Activated T-cell treated with anti-CD3 and anti-CD28 coated beads for 1 hour (primary cell): ENCODE data around the gene SDK2.

Source experiments
- DNase-seq: peaks from one replicate; pipeline ENCODE4 v3.0.0-alpha.2; 2020; ENCODE audit warnings: low read depth

The SDK2 gene

DNA sequence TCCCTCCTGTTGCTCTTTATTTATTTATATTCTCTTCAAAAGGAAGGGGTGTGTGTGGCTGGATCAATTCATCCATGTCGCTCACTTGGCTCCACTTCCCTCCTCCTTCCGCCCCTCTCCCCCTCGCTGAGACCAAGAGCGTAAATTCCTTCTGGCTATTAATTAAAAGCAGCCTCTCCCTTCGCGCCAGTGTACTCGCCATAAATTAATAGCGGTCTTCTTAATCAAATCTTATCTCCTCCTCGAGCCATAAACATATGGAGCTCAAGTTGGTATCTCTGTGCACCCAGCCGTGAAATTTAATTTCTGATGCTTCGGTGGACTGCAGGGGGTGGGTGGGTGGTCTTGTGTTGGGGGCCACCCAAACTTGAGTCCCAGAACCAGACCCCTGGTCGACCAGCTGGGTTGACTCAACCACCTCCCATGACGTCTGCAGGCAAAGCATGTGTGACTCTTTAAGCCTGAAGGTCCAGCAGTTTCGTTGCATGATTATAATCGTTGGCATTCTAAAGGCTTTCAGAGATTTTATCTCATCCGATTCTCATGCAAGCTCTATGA lies 57.9 kb downstream of the SDK2 start:
- no peak for DNase-seq

DNA sequence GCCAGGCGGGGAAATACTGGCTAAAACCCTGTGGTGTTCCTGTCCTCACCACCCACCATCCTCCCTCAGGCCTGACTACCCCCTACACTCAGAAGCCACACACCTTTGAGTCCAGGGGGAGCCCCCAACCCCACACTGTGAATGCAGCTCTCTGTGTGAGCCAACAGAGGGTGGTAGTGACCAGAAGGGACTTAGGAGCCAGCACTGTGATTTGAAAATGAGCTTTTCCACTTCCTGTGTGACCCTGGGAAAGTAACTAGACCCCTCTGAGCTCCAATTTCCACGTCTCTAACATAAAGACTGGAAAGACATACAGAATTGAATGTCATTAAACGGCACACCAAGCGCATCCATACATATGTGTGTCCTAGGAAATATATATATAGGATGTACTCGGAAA lies 58.7 kb downstream of the SDK2 start:
- no peak for DNase-seq

DNA sequence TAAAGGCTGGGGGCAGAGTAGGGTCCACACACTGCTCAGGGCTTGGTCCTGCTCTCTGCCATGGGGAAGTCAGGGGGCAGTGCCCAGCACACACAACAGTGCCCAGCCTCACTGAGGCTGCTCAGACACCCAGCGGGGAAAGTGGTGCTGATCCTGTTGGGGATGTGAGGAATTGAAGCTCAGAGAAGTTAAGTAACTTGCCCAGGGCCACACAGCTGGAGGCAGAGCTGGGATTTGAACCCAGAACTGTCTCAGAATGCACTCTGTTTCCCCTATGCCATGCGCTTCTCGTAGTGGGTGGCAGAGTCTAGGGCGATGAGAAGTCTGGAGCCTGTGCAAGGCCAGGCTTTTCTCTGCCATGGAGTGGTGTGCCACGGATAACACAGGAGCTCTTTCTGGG lies 59.3 kb downstream of the SDK2 start:
- no peak for DNase-seq

DNA sequence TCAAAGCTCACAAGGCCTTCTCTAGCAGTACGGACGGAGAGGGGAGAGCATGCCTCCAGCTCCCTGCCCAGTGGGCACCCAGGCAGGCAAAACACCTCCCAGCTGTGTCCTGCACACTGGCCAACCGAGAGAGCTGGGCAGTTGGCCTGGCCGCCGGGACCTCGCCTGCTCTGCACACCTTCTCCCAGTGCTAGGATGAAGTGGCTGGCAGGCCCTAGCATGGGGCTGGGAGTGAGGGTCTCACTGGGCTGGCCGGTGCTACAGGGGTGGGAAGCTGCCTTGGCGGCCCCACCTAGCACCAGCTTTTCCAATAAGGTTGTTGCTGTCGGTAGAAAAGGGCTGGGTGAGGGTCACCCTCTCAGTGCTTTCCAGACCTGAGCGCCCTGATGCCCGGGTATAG lies 60.2 kb downstream of the SDK2 start:
- DNase-seq, result no peak

DNA sequence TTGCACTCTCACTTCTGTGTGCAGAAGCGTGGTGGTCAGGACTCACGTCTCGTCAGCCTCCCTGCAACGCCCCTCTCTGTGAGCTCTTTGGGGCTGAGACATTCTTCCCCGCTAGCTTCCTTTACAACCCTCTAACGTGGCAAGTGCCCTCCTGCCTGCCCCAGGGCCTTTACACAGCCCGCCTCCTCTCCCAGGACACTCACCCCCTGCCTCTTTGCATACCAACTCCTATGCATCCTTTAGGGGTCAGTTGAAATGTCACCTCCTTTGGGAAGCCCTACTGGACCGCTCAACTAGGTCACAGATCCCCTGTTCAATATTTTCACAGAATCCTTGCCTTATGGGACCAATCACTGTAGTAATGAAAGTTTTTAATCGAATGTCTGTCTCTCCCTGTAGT lies 61.4 kb downstream of the SDK2 start:
- DNase-seq, result no peak

DNA sequence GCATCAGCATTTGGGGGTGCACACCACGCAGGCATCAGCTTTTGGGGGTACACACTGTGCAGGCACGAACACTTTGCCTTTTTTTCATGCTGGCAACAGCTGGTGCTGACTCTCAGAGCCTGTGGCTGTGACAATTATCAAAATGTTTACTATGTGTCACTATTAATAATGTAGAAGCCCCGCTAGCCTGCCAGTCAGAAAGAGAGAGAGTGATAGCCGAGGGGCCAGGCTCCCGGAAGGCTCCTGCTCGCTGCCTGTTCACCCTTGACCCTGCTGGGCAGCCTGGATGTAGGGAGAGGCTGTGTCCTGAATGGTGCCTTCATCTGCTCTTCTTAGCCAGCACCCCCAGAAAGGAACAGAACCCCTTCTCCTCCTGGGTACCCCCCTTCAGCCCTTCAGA lies 61.9 kb downstream of the SDK2 start:
- no peak for DNase-seq

DNA sequence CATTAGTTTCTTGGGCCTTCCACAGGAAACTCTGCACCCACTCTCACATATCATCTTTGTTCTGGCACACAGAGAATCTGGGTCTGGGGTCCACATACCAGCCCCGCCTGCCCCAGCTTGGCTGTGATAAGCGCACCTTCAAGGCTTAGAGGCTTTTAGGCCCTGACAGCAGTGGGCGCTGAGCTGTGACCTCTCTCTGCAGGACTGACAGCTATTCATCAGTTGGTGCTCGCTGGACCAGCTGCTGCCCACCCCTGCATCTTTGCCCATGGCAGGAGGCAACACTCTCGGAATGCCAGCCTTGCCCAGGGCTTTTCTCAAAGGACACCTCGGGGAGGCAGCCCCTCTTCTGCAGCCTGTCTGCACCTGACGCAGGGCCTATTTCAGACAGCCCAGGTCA lies 62.9 kb downstream of the SDK2 start:
- DNase-seq, result no peak

DNA sequence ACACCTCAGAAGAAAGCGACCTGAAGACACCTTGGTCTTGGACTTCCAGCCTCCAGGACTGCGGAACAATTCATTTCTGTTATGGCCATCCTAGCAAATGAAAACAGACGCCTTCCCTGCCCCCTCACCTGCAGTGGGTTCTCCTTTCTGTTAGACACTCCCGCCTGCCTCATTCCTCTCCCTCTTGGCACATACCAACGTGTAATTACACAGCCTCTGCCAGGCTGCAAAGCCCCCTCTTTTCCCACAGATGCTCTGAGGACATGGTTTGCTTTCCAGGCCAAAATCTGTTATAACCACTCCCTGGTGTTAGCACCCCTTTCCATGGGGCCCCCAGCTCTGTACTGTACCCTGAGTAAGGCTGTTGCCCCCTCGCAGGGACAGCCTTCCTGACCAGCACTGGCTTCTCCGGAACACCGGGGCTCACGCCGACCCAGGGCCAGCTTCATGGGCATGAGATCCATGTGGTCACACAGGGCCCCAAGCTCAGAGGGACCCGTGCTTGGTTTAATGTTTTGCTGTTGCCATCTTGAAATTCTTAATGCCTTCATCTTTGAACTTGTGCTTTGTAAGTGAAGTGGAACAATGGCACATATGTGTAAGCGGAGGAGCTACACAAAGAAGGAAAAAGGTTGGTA lies 64.1 kb downstream of the SDK2 start:
- no peak for DNase-seq

DNA sequence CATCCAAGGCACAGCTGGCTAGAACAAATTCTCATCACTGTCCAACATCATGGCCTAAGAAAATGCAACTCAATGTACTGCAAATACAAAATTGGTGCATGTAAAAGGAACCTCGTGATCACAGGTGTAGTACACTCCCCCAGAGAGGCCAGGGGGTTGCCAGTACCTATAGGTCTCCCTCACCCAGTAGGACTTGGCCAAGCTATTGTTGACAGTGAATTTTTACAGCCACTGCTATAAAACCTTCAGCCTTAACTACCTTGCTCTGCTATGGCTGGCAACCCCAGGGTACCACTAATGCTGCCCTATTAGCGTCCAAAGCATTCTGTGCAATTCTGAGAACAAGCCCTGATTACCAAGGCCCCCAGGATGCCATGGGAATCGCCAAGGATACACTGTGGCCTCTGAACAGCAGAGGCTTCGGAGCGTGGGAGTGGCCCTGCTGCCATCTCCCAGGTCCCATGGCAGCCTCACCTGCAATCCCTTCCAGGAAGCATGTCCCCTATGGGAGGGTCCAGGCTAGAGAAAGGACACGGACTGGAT lies 67.6 kb downstream of the SDK2 start:
- no peak for DNase-seq

DNA sequence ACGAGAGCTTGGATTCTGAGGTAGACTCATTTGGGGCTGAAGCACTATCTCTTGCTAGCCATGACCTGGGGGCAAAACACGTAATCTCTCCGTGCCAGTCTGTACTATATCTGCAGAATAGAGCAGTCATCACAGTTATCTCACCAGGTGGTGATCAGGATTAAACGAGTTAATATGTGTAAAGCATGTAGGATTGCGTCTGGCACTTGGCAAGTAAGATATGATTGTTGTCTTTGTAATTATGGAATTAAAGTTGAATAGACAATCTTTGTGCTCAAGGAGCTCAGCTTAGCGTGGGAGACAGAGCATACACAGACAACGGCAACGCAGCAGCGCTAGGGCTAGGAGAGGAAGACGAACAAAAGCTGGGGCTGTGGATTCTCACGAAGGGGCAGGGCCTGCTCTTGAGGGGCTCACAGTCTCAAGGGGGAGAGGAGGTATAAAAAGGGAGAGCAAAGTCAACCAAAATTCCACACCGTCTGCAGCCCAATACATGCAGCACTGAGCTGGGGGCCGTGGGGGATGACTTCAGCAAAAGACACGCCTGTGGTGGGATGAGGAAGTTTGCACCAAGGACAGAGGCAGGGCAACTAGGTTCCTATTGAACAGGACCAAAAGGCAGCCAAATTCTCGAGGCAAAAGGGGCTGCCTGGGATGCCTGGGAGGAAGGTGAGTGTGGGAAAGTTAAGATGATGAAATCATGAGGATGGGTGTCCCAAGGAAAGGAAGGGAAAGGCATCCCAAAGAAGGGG lies 68.6 kb downstream of the SDK2 start:
- no peak for DNase-seq

DNA sequence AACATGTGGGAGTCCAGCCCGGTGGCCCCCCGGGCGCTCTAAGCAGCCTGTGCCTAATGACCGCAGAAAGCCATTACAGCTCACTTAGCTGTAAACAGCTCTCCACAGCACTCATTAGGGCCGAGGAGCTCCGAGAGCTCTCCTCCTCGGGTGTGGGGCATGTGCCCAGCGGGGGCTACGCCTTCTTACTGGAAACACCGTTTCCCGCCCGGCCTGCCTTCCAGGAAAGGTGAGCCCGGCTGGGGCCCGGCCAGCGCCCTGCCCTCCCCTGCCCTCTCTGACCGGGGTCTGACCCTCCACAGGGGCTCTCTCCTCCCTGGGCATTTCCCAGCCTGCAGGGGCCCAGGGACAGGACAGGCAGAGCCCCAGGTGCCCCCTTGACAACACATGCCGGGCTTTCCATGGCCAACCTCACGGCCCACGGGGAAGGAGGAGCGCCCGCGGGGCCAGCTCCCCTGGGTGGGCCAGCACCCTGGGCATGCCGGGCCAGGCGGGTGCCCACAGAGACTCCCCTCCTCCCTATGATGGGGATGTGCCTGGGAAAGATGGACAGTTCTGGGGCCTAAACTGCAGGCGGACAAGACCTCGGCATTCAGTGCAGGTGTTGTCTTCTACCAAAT lies 72.6 kb downstream of the SDK2 start:
- no peak for DNase-seq

DNA sequence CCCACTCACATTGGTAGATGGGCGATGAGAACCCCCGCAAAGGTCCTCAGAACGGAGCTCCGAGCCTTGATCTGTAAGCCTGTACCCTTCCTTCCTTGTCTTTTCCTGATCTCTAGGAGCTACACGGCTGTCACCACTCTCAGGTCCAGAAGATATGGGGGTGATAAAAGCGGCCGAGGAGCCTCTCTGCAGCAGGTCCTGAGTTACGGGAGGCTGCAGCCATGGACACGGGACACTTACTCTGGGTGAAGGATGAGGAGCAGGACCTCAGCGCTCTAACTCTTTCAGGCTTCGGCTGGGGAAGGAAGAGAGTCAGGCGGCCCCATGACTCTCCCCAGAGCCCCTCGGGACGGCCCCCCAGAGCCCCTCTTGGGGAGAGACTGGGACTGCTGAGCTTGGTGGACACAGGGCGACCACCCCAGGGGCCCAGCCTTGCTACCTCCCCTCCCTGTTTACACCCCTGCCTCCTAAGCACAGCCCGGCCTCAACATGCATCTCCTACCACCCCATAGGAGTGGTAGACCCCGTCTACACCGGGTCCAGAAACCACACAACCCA lies 74.4 kb downstream of the SDK2 start:
- no peak for DNase-seq

DNA sequence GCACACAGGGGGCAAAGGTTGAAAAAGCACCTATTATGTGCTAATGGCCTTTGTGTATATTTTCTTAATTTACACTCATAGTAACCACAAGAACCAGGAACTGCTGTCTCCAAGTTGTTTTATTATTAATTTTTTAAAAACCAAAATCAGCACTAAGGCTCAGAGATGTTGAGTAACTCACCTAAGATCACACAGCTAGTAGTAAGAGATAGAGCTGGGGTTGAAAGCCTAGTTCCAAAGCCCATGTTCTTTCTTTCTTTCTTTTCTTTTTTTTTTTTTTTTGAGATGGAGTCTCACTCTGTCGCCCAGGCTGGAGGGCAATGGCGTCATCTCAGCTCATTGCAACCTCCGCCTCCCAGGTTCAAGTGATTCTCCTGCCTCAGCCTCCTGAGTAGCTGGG lies 75.3 kb downstream of the SDK2 start:
- no peak for DNase-seq

DNA sequence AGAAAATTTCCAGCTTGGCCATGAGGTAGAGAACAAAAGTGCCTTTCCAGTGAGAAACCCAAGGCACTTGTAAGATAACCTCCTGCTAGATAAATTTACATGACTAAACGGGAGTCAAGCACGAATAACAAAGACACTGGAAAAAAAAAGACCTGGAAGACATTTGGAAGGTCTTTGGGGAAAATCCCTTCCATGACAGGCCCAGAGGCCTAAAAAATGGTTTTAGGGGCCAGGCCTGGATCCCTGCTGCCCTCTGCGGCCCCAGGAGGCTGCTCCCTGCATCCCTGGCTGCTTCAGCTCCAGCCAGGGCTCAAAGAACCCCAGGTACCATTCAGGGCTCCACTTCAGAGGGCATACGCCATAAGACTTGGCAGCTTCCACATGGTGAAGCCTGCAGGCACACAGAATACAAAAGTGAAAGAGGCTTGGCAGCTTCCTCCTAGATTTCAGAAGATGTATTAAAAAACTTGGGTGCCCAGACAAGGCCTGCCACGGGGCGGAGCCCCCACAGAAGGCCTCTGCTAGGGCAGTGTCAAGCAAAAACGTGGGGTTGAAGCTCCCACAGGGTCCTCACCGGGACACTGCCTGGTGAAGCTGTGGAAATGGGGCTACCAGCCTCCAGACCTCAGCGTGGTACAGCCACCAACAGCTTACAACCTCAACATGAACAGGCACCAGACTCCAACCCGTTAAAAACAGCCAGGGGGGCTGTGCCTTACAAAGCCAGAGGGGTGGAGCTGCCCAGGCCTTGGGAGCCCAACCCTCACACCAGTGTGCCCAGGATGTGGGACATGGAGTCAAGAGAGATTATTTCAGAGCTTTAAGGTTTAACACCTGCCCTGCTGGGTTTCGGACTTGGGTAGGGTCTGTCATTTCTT lies 77.1 kb downstream of the SDK2 start:
- DNase-seq, result no peak

DNA sequence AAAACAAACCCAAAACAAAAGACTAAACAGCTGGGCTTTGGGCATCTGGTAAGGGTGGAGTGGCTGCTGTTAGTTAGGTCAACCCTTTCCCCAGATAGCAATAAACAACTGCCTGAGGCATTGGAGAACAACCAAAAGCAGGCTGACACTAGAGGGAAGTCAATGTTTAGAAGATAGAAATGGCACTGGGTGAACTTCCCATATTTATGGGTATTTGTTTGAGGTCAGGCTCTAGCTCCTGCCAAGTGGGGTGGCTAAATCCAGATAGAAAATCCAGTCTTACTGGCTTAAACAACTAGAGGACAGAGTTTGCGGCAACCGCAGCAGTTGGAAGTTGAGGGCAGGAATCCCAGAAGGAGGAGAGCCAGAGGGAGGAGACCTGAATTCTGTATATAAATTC lies 79.4 kb downstream of the SDK2 start:
- DNase-seq, result no peak

DNA sequence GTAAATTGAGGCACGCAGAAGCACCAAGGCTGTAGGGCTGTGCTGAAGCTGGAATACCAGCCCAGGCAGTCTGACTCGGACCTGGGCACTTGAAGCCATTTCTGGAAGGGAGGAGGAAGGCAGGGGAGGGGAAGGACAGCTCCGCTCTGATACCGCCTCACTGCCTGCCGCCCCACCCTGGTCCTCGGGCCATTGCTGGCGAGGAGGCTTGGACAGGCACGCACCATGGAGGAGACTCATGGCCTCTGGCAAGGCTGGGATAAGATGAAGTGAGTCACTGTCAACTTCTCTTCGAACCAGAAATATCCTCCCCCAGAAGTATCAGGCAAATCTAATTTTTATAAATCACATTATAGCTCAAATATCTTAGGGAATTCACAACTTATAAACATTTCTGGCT lies 81.3 kb downstream of the SDK2 start:
- DNase-seq, result no peak

DNA sequence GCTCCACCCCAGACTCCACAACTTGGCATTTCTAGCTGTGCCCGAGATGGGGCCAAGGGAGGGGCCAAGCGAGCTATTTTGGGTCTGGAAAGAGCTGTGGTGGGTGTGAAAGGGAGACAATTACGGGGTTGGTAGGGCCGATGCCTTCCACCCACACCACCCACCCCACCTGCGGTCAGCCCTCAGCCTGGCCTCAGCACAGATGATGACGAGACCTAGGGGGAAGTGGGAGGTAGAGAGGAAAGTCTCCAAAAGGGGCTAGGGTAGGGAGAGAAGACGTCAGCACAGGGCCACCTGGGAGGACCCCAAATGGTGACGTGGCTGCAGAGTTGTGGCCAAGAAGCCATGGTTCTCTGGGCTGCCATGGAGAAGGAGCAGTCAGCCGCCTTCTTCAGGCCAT lies 83.1 kb downstream of the SDK2 start:
- no peak for DNase-seq

DNA sequence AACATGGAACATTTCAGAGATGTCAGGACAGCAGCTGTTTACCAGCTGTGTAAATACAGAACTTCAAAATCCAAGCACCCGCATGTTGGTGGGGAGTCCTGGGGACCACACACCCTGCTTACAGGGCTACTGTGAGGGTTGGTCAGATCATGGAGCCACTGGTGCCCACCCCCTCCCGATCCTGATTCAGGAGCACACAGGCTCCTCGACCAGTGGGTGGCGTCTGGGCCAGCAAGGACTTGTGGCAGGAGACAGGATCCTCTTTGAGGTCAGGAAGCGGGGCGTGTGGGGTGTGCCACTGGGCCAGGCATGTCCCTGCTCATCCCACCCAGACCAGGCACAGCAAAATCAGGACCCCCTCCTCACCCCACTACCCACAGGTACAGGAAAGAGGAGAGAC lies 83.6 kb downstream of the SDK2 start:
- DNase-seq, result no peak

DNA sequence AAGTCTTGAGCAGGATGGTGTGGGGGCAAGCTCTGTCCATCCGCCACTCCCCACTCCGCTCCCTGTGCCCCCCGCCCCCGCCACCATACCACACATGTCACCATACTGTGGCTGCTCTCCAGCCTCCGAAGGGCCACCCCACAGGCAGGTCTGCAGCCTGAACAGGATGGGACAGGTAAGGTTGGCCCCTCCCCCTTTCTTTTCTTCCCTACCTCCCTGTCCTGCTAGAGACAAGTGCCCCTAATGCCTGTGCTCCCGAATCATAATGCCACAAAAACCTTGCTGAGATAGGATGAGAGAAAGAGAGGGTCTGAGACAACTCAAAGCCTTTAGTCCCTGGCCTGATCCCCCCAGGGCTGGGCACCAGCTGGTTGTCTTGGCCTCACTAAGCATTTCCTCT lies 84.7 kb downstream of the SDK2 start:
- no peak for DNase-seq

DNA sequence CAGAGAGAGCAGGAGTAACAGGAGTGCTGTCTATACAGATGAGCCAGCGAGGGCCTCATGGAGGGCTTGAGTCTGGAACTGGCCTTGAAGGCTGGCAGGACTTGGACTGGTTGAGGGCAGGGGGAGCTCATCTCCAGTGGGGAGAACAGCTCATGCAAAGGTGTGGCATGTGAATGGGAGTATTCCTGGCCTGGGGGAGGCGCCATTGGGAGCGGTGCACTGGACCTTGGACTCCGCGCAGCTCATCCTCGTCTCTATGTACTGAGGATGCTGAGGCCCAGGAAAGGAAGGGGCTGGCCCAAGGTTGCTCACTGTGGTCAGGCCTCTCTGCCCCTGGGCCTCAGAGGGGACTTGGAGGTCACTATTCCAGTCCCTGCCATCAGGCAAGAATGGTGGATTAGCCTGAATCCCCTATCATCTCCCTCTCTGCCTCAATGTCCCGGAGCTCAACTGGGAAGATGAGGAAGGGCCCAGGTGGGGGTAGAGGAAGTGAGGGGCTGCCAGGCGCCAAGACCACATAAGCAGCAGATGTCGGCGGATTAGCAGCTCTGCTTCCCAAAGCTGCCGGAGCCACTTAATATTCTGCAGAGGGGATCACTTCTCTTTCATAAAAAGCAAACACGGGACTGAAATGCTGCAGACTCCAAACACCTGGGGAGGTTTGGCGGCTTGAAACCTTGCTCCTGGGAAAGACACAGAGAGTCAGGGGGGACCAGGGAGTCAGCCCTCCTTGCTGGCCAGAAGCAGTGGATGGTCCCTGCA lies 88.9 kb downstream of the SDK2 start:
- no peak for DNase-seq

DNA sequence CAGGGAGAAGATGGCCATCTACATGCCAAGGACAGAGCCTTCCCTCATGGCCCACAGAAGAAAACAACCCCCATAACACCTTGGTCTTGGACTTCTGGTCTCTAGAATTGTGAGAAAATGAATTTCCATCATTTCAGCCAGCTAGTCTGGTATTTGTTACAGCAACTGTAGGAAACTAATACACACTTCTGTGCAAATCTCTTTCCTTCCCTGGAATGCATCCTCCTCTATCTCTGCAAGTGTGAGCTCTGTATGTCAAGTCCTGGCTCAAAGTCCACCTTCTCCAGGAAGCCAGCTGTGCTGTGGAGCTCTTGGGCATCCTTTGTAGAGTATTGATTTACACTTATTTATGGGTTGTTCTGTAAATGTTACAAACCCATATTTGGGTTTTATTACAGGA lies 89.7 kb downstream of the SDK2 start:
- no peak for DNase-seq
